GM19035 (cell line): ENCODE measurements around the gene TMEM38B.

ENCODE experiments used
- ATAC-seq: cut with Tn5 transposase; IDR thresholded peaks from one replicate; pipeline ENCODE4 v1.9.1; 2021; ENCODE audit not compliant: unreplicated experiment

Gene TMEM38B, protein sequence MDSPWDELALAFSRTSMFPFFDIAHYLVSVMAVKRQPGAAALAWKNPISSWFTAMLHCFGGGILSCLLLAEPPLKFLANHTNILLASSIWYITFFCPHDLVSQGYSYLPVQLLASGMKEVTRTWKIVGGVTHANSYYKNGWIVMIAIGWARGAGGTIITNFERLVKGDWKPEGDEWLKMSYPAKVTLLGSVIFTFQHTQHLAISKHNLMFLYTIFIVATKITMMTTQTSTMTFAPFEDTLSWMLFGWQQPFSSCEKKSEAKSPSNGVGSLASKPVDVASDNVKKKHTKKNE

DNA sequence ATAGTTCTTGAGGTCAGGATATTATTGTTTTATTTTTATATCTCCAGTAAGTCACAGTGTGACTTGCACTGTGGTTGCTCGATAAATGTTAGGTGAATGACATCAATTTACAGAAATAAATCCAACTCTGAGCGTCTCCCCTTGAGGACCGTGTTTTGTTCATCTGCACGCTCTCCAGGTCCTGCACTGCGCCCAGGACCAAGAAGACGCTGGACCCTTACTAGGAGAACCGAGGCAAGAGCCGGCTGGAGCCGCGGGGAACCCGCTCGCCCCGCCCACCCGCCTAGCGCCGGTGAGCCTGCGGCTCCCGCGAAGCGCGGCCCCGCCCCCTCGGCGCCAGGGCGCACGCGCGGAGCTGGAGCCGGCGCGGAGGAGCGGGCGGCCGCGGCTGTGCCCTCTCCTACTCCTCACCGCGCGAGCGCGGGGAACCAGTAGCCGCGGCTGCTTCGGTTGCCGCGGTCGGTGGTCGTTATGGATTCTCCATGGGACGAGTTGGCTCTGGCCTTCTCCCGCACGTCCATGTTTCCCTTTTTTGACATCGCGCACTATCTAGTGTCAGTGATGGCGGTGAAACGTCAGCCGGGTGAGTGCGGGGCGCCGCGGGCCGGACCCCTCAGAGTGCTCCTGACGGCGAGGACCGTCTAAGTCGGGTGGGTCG, at the start of gene TMEM38B:
TMEM38B (plus strand) TSS at position 352 of the 658 bp plus-strand sequence; CDS start at position 472, 120 bp downstream.
- ATAC-seq, result peak; percentile 75

GRCh38 chr9:105646879-105647594, 47.3 kb upstream of the TMEM38B start:
- no peak for ATAC-seq

- no peak for ATAC-seq
These were observed 46.6 kb upstream of the TMEM38B start for GRCh38 chr9:105647595-105648349.

DNA sequence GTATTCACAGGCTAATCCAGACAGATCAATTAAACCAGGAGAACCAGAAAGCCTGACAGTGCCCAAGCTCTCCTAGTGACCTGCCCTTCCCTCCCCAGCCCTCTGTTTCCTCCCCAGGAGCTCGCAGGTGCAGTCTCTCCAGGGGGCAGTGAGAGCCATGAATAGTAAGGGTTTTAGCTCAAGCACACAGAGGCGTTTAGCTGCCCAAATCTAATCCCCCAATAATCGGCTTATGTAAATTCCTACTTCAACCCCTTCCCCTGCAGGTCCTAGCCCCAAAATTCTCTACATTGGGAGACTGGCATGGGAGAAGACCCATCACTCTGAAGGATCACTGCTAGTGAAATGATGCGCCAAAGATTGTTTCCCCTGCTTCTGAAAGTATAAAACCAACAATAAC, 42.5 kb upstream of the TMEM38B start:
- ATAC-seq, result no peak

- ATAC-seq, result peak; percentile 78
These were observed 38.0 kb upstream of the TMEM38B start for GRCh38 chr9:105656131-105656921.

DNA sequence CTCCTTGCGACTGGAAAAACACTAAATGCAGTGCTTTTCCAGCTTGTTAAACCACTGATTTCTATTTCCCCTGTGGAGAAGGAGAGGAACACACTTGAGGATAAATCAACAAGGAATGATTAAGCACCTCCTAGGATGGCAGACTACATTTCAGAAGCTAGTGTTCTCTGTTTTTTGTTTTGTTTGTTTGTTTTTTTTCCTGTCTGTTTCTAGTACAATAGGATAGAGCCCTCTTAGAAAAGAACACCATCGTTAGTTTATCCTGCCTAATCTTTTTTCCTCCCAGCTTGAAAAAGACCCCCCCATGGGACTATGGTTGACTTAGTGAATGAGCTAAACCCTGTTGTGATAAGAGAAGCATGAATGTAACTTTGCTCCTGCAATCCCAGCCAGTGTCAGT, 36.0 kb upstream of the TMEM38B start:
- no peak for ATAC-seq

GRCh38 chr9:105661011-105661410, 33.3 kb upstream of the TMEM38B start:
- ATAC-seq, result no peak

DNA sequence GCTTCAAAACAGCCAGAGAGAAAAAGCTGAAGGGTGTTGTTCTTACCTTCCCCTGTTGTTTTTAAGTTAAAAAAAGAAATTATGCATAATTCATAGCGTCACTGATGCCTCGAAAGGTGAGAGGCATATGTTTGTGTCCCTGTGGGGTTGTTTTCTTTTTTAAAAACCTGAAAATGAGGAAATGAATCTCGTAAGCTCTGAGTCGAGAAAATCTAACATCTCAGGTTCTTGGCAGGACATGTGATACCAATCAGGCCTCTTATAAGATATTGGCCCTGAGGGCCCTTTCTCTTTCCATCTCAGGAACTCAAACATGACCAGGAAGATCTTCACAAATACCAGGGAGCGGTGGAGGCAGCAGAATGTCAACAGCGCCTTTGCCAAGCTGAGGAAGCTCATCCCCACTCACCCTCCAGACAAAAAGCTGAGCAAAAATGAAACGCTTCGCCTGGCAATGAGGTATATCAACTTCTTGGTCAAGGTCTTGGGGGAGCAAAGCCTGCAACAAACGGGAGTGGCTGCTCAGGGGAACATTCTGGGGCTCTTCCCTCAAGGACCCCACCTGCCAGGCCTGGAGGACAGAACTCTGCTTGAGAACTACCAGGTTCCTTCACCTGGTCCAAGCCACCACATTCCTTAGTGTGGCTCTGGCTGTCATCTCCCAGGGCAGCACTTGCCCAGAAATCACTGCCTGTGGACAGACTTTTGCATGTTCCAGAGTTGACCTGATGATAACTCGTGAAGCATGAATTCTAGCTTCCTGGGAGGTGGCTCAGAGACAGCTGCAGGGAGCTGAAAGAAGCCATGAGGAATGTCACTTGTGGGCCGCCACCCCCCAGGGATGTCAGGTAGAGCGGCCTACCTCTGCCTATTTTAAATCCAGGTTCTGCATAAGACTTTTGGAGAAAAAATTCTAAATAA, 31.9 kb upstream of the TMEM38B start, which contains the start of gene TAL2:
TAL2 (plus strand) TSS at position 274 of the 921 bp plus-strand sequence; CDS start at position 314, 40 bp downstream.
- ATAC-seq, result peak; percentile 84

DNA sequence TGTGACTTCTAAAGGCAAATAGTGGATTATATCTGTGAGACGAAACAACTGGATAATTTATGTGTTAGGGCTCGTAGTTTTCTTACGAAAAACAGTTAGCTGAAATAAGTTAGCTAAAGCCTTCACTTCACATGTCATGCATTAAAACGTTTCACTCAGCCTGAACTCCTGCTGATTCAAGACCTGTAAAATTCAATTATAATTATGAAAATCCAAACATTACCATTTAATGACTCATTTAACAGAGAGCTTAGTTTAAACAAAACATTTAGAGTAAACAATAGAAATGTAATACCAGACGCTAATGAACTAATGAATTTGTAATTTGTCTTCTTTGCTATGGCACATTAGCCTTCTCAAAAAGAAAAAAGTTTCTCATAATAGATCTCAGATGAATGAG, 30.4 kb upstream of the TMEM38B start:
- no peak for ATAC-seq

GRCh38 chr9:105667867-105668266, 26.5 kb upstream of the TMEM38B start:
- ATAC-seq, result no peak

- no peak for ATAC-seq
These were observed 24.0 kb upstream of the TMEM38B start for GRCh38 chr9:105670315-105670714.

DNA sequence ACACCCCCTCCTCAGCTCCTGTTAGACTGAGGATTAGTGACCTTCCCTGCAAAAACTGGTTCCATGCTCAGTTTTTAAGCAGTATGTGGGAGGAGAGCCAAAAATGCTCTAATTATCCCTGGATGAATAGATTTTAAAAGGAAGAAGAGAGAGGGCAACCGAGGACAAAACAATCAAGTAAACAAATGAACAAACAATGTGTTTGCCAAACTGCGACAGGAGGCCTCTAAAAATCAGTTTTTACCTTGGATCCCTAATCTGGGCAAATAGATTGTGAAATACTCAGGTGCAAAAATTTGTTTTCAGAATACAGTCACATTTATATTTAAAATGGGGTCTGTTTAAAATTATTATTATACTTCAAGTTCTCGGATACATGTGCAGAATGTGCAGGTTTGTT, 23.6 kb upstream of the TMEM38B start:
- ATAC-seq, result no peak

DNA sequence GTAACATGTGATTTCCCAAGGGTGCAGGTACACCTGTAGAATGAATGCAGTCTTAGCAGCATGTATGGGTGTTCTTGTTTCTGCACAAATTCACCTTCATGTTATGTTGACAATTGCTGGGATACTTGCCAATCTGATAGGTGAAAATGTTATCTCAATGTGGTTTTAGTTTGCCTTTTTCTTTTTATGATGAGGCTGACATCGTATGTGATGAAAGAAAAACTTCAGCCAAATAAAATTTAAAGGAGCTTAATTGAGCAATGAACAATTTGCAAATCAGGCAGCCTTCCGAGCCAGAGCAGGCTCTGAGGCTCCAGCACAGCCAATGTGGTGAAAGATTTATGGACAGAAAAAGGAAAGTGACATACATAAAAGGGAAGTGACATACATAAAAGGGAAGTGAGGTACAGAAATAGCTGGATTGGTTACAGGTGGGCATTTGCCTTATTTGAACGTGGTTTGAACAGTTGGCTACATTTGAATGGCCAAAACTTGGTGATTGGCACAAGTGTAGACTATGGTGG, 21.6 kb upstream of the TMEM38B start:
- no peak for ATAC-seq

DNA sequence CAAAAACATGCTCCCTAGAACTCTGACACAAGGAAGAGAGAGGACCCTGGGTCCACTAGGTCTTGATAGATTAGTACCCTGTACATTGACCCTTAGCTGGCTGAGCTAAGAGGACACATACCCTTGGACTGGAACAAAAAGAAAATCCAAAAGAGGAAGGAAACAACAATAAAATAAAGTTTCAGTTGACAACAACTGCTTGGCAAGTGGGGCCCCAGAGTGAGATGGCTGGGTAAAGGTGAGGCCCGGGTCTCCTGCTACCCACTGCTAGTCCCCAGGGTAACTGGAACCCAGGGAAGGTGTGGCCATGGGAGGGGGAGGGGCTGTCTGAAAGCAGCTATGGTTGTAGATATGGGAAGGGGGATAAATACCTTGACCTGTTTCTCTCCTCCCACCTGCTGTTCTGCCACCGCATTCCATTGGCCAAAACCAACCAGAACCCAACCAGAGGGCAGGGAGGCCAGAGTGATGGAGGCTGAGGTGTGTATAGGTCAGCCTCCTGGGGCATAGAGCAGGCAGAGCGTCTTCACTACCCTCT, 20.4 kb upstream of the TMEM38B start:
- ATAC-seq, result no peak

DNA sequence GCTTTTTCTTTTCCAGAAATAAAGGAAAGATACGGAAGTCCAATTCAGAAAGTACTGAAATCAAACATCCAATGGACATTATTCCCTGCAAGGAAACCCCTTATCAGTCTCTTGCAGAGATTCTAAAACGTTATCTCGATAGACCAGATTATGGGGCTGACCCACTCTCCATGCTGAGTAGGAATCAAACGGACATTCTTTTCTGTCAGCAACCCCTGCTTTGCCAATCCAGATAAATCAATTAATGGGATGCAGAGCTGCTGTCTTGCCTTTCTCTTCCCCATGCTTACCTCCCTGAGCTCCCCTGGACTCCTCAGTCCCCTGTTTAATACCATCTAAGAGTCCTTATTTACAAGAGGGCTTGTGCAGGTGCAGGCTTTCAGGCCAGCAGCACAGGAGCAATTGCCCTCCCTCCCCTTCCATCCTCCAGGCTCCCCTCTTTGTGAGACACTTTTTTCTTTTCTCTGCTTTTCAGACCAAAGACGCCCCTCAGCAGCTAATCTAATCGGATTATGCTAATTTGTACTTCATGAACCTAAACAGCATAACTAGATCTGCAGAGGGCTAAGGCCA, 17.9 kb upstream of the TMEM38B start:
- no peak for ATAC-seq

- ATAC-seq, result no peak
These were observed 16.2 kb upstream of the TMEM38B start for GRCh38 chr9:105678163-105678562.

DNA sequence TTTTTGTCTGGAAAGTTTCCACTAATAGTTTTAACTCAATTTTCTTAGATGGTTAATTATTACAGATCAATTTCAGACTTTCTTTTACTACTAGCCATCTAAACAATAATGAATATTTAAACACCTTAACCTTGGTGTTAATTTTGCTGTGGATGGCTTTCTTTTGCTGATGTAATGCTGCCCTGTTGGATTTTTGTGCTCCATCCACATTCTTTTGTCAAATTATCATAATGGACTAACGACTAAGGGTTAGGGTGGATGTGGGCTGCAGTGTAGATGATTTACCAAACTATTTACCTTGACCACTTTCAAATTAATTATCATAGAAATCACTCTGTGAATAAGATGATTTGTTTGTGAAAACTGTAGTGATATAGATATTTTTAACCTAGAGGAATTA, 15.6 kb upstream of the TMEM38B start:
- no peak for ATAC-seq

GRCh38 chr9:105679257-105680022, 14.9 kb upstream of the TMEM38B start:
- ATAC-seq, result no peak
